ENCODE results near the gene PCSK9. TPM values are rescaled to one million over a fixed set of nuclear protein-coding genes. Genes with fewer than 3 reads are reported as not detected.

PCSK9 gene
- polyA plus RNA-seq, 1 experiment, result 0.11 TPM

DNA sequence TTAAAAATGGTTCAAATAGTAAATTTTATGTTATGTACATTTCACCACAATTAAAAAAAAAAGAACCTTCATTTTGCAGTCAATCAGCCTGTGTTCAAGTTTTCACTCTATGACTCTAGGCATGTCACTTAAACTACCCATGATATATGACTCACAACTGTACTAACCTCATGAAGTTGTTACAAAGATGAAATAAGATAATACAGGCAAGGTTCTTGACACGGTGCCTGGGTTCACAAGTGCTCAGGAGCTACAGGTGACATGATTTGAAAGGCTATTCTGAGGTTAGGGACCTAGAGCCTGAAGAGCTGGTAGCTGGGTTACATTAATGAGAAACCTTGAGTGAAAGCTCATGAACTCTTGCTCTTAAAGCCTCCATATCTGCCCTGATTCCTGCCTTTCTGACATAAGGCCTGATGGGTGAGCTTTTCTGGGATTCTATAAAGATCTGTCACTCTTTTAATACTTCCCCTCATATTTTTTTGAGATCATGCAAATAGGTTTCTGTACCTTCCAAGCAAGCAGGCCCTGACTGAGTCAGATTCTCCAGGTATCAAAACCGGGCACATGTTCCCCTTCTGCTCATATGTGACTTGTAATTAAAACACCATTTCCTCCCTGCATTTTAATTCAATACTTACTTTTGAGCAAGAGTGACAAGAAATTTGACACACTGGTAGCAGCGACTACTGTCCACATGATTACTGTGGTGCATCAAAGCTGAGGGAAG is 34.0 kb downstream of the PCSK9 start:
- CTCF ChIA-PET, result no interaction called here

DNA sequence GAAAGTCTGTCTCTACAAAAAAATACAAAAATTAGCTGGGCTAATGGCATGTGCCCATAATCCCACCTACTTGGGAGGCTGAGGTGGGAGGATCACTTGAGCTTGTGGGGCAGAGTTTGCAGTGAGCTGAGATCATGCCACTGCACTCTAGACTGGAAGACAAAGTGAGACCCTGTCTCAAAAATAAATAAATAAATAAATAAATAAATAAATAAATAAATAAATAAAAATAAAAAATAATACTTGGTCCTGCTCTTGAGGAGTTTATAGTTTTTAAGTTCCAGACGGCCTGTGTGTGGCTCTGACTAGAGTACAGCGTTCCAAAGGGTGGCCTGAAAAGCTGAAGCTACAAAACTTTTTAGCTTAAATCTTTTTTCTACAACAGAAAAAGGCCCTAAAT is 35.1 kb downstream of the PCSK9 start:
- DNase-seq (ENCODE audit: low read depth), result no peak
- no peak overlapping the region for H3K4me3 ChIP-seq (ENCODE audit: low read depth, low read length)
- ChIA-PET CTCF (no interaction called here), POLR2A (no interaction called here)
- H3K36me3 ChIP-seq (ENCODE audit: control insufficient read depth, insufficient read depth, low read length), result peaks cover 21% of the 10 kb centered on the region
- no peaks in the 10 kb centered on the region for H3K27me3 ChIP-seq (ENCODE audit: control insufficient read depth, insufficient read depth, low read length)
- TF ChIP-seq, protein P1, sequence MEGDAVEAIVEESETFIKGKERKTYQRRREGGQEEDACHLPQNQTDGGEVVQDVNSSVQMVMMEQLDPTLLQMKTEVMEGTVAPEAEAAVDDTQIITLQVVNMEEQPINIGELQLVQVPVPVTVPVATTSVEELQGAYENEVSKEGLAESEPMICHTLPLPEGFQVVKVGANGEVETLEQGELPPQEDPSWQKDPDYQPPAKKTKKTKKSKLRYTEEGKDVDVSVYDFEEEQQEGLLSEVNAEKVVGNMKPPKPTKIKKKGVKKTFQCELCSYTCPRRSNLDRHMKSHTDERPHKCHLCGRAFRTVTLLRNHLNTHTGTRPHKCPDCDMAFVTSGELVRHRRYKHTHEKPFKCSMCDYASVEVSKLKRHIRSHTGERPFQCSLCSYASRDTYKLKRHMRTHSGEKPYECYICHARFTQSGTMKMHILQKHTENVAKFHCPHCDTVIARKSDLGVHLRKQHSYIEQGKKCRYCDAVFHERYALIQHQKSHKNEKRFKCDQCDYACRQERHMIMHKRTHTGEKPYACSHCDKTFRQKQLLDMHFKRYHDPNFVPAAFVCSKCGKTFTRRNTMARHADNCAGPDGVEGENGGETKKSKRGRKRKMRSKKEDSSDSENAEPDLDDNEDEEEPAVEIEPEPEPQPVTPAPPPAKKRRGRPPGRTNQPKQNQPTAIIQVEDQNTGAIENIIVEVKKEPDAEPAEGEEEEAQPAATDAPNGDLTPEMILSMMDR (IDR thresholded peaks at IDR 0.05; ENCODE audit: insufficient read depth, low read depth, low read length), result no peak

More for the DNA sequence above, 34.0 kb downstream of the PCSK9 start:
- Histone ChIP-seq H3K27me3 (ENCODE audit: control insufficient read depth, insufficient read depth, low read length) (no peaks in the 10 kb centered on the region), H3K36me3 (ENCODE audit: control insufficient read depth, insufficient read depth, low read length) (peaks cover 24% of the 10 kb centered on the region), H3K4me3 (ENCODE audit: low read depth, low read length) (no peak overlapping the region)
- POLR2A ChIA-PET, result no interaction called here
- no peak for DNase-seq (ENCODE audit: low read depth)
- TF ChIP-seq, protein P1 (IDR thresholded peaks at IDR 0.05; ENCODE audit: insufficient read depth, low read depth, low read length), result no peak

DNA sequence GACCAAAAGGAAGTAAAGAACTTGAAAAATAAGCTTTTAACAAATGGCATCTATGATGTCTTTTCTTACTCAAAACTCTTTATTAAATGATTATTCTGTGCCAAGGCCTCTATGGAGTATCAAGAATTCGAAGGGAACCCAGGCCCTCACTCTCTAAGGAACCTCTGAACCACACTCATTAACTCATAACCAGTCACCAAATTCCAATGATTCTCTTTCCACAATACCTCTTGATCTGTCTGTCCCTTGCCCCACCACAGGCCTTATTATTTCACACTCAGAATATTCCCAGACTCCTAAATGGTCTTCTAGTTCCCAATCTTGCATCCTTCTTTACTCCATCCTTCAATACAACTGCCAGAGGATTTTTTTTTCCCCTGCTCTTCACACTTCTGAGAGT is 37.0 kb downstream of the PCSK9 start:
- TF ChIP-seq, protein P1 (IDR thresholded peaks at IDR 0.05; ENCODE audit: insufficient read depth, low read depth, low read length), result no peak
- CTCF ChIA-PET, result no interaction called here
- no peaks in the 10 kb centered on the region for H3K27me3 ChIP-seq (ENCODE audit: control insufficient read depth, insufficient read depth, low read length)
- peaks cover 12% of the 10 kb centered on the region for H3K36me3 ChIP-seq (ENCODE audit: control insufficient read depth, insufficient read depth, low read length)
- no peak for DNase-seq (ENCODE audit: low read depth)
- H3K4me3 ChIP-seq (ENCODE audit: low read depth, low read length), result no peak overlapping the region
- POLR2A ChIA-PET, result no interaction called here

DNA sequence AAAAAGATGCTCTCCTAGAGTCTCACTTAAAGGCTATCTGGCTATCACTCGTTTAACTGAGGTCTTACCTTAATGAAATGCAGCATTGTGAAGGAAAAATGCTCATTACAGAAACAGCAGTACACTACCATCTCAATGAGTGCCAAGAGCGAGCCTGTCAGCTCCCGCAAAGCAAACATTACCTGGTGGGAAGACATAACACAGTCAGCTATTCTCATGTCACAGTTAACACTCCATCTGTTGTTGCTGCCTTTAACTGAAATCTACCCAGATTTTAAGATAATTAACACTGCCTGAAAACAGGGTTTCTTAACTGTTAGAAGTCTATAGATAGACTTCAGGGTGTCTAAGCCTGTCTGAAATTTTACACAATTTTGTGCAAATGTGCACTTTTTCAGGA is 39.1 kb downstream of the PCSK9 start:
- TF ChIP-seq, protein P1 (IDR thresholded peaks at IDR 0.05; ENCODE audit: insufficient read depth, low read depth, low read length), result no peak
- DNase-seq (ENCODE audit: low read depth), result no peak
- no peaks in the 10 kb centered on the region for H3K27me3 ChIP-seq (ENCODE audit: control insufficient read depth, insufficient read depth, low read length)
- POLR2A ChIA-PET, result no interaction called here
- H3K4me3 ChIP-seq (ENCODE audit: low read depth, low read length), result no peak overlapping the region
- H3K36me3 ChIP-seq (ENCODE audit: control insufficient read depth, insufficient read depth, low read length), result peaks cover 9% of the 10 kb centered on the region
- CTCF ChIA-PET, result interaction anchor here (0.9 to 1.2 kb wide), 2 partner anchors 12 to 14 kb away, joined by 4 to 5 read pairs; no protein-coding TSS in a partner anchor

DNA sequence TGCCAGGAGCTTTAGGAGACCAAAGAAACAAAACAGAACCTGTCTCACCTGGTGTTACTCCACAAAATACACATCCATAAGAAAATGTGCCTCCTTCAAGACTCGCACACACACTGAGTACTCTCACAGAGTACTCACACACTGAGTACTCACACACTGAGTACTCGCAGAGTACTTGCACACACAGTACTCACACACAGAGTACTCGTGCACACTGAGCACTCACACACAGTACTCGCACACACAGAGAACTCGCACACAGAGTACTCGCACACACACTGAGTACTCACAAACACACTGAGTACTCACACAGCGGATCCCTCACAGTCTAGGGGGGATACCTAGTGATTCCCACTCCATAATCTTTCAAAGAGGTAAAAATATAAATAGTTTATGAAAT is 40.3 kb downstream of the PCSK9 start:
- no peak overlapping the region for H3K4me3 ChIP-seq (ENCODE audit: low read depth, low read length)
- H3K36me3 ChIP-seq (ENCODE audit: control insufficient read depth, insufficient read depth, low read length), result peaks cover 10% of the 10 kb centered on the region
- POLR2A ChIA-PET, result no interaction called here
- DNase-seq (ENCODE audit: low read depth), result no peak
- TF ChIP-seq, protein P1 (IDR thresholded peaks at IDR 0.05; ENCODE audit: insufficient read depth, low read depth, low read length), result no peak
- CTCF ChIA-PET, result no interaction called here
- H3K27me3 ChIP-seq (ENCODE audit: control insufficient read depth, insufficient read depth, low read length), result no peaks in the 10 kb centered on the region

Data from BJ (cell line).